Naive thymus-derived CD4-positive, alpha-beta T cell (primary cell): Measurements from ENCODE around the gene PDE9A. TPM values are rescaled to one million over a fixed set of nuclear protein-coding genes. Genes with fewer than 3 reads are reported as not detected.

Experiments used
- ATAC-seq: fragments of 150-1000 bp; cut with Tn5 transposase; 2 replicates; pipeline ENCODE4 v1.10.0; 2021; ENCODE audit warnings: mild to moderate bottlenecking, moderate library complexity
- CTCF ChIA-PET: fragments of 350-600 bp; sonication (Branson Sonifier 250); formaldehyde crosslinking; loops from one replicate; lab custom pipeline; 2021; ENCODE audit warnings: antibody characterized with exemption; lab: Charles Lee
- POLR2A ChIA-PET: fragments of 350-600 bp; sonication (Branson Sonifier 250); formaldehyde crosslinking; loops from one replicate; lab custom pipeline; 2021; ENCODE audit warnings: antibody characterized with exemption, inconsistent platforms; lab: Charles Lee
- DNase-seq, 9 donors: peaks; one replicate each; pipeline versions ENCODE4 v3.0.0 to v3.0.0-alpha.2; 2020 to 2022; ENCODE audit warnings: mixed read lengths in 1 of 9
- H3K27ac ChIP-seq: one replicate; pipeline ENCODE4 v1.7.0; 2013; ENCODE audit warnings: mild to moderate bottlenecking, low read depth, low read length, moderate library complexity
- H3K27me3 ChIP-seq, 2 donors: one replicate each; pipeline ENCODE4 v1.7.0; 2013; ENCODE audit warnings: low read length in 2 of 2, mild to moderate bottlenecking in 2 of 2, moderate library complexity in 2 of 2; ENCODE audit not compliant: control insufficient read depth in 2 of 2, insufficient read depth in 2 of 2
- H3K36me3 ChIP-seq, 3 experiments: 1 replicate in 2 of 3; 2 replicates in 1 of 3; pipeline ENCODE4 v1.7.0; 2013; ENCODE audit warnings: low read length in 3 of 3, mild to moderate bottlenecking in 3 of 3, moderate library complexity in 1 of 3; ENCODE audit not compliant: insufficient read depth in 3 of 3, control insufficient read depth in 2 of 3
- H3K4me1 ChIP-seq, 2 donors: one replicate each; pipeline ENCODE4 v1.7.0; 2013; ENCODE audit warnings: low read length in 2 of 2, mild to moderate bottlenecking in 2 of 2, moderate library complexity in 1 of 2; ENCODE audit not compliant: control insufficient read depth in 2 of 2, insufficient read depth in 2 of 2
- H3K4me3 ChIP-seq: 2 replicates; pipeline ENCODE4 v1.7.0; 2013; ENCODE audit warnings: mild to moderate bottlenecking, low read length
- H3K9me3 ChIP-seq, 3 experiments: 1 replicate in 2 of 3; 2 replicates in 1 of 3; pipeline ENCODE4 v1.7.0; 2013; ENCODE audit warnings: low read length in 3 of 3; ENCODE audit not compliant: control insufficient read depth in 2 of 3
- H3K27ac Mint-ChIP-seq, 9 donors: one replicate each; pipeline ENCODE4 v1.8.0; 2020 to 2022; ENCODE audit warnings: mixed read lengths in 9 of 9, mild to moderate bottlenecking in 8 of 9, moderate library complexity in 5 of 9, inconsistent platforms in 2 of 9
- H3K27me3 Mint-ChIP-seq, 5 donors: one replicate each; pipeline ENCODE4 v1.8.0; 2021 to 2022; ENCODE audit warnings: mixed read lengths in 5 of 5, mild to moderate bottlenecking in 1 of 5
- H3K36me3 Mint-ChIP-seq, 5 donors: one replicate each; pipeline ENCODE4 v1.8.0; 2020 to 2022; ENCODE audit warnings: mixed read lengths in 5 of 5, mild to moderate bottlenecking in 3 of 5, inconsistent platforms in 1 of 5
- H3K4me1 Mint-ChIP-seq, 7 donors: one replicate each; pipeline ENCODE4 v1.8.0; 2020 to 2022; ENCODE audit warnings: mixed read lengths in 7 of 7, mild to moderate bottlenecking in 3 of 7, inconsistent platforms in 1 of 7
- H3K4me3 Mint-ChIP-seq, 10 donors: one replicate each; pipeline ENCODE4 v1.8.0; 2020 to 2022; ENCODE audit warnings: mild to moderate bottlenecking in 10 of 10, mixed read lengths in 10 of 10, moderate library complexity in 6 of 10, inconsistent platforms in 2 of 10
- H3K9me3 Mint-ChIP-seq, 11 donors: one replicate each; pipeline ENCODE4 v1.8.0; 2020 to 2022; ENCODE audit warnings: mixed read lengths in 11 of 11, mild to moderate bottlenecking in 4 of 11, inconsistent platforms in 1 of 11, moderate library complexity in 1 of 11
- intact Hi-C, 2 donors: fragments of 100-400 bp; cut with micrococcal nuclease; formaldehyde crosslinking; loops; one replicate each; pipeline ENCODE4 v1.15.1; 2023
- polyA plus RNA-seq, 2 donors: library from polyadenylated mRNA; unstranded; fragments of 300-500 nt; fragmentation: Illumina TruSeq; gene quantifications; one replicate each; pipeline ENCODE4 v1.2.3, GENCODE V29; 2021
- total RNA-seq, 6 experiments: library from RNA in 5 of 6; stranded (reverse) in 5 of 6; gene quantifications; 1 replicate in 5 of 6; 2 replicates in 1 of 6; pipeline ENCODE4 v1.2.3 and lab custom pipeline; 2021 to 2026

The PDE9A gene
- total and polyA plus RNA-seq, 7 experiments from 2014 or later: 5.9 to 18.4 (median 14.7) TPM

DNA sequence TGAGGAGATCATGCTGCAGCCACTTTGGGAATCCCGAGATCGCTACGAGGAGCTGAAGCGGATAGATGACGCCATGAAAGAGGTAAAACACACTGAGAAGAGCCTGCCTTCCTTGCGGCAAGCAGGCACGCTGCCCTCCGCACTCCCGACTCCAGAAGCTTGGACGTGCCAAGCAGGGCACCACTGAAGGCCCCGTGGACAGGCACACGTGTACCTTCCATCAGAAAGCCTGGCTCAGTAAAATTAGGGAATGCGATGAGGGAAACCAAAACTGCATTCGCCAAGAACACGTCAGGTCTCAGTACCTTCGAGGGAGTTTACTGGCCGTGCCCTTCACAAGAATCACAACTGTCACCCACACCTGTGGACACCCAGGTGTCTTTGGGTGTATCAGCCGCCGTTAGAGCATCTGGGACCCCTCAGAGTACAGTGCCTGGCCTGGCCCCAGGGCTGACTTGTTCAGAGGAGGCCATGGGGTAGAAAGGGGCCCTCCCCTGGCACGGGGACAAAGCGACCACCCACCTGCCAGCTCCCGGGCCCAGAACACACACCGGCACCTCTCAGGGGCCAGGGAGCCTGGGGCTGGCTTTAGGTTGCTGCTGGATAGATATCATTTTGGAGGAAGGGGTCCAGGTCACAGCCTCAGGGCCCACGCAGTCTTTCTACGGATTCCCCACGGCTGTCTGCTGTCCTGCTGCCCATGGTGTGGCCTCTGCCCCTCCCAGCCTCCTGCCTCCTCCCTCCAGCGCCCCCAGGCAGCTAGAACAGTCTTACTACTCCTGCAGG lies 117.5 kb downstream of the PDE9A start:
- Mint-ChIP-seq H3K9me3 (no peaks in the 10 kb centered on the region), H3K4me1 (peaks cover 0 to 2% (median 0%) of the 10 kb centered on the region in 7 donors), H3K4me3 (no peak overlapping the region), H3K27ac (no peak overlapping the region), H3K27me3 (no peaks in the 10 kb centered on the region), H3K36me3 (peaks cover 11 to 50% (median 17%) of the 10 kb centered on the region in 5 donors)
- ATAC-seq: no peak
- peaks cover 0 to 72% (median 0%) of the 10 kb centered on the region in 3 experiments for H3K36me3 ChIP-seq
- no peak for DNase-seq
- POLR2A ChIA-PET: interaction anchor here (0.9 to 1.1 kb wide), 3 partner anchors 9 to 18 kb away, joined by 3 read pairs; no protein-coding TSS in a partner anchor
- H3K4me3 ChIP-seq: no peak overlapping the region
- CTCF ChIA-PET: no interaction called here
- H3K4me1 ChIP-seq: no peaks in the 10 kb centered on the region
- no peaks in the 10 kb centered on the region for H3K9me3 ChIP-seq
- H3K27ac ChIP-seq: no peak overlapping the region
- intact Hi-C loops: no loop called here
- no peaks in the 10 kb centered on the region for H3K27me3 ChIP-seq

DNA sequence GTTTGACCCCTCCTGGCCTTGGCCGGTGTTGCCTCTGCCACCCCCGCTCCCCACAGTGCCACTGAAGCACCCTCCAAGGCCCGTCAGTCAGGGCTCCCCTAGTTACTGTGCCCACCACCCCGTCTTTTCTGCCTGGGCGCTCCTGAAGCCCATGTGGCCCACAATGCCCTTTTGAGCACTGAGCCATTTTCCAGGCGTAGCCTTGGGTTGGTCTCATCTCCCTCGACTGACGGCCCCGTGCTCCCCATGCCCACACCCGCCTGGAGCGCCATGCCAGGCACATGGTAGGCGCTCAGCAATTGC lies 118.0 kb downstream of the PDE9A start:
- ChIA-PET CTCF (no interaction called here), POLR2A (no interaction called here)
- Histone ChIP-seq H3K27me3 (no peaks in the 10 kb centered on the region), H3K9me3 (no peaks in the 10 kb centered on the region), H3K4me1 (no peaks in the 10 kb centered on the region), H3K27ac (no peak overlapping the region), H3K4me3 (no peak overlapping the region), H3K36me3 (peaks cover 0 to 72% (median 0%) of the 10 kb centered on the region in 3 experiments)
- DNase-seq: no peak
- intact Hi-C loops: no loop called here
- Mint-ChIP-seq H3K9me3 (no peaks in the 10 kb centered on the region), H3K36me3 (peaks cover 11 to 51% (median 20%) of the 10 kb centered on the region in 5 donors), H3K27me3 (no peaks in the 10 kb centered on the region), H3K27ac (no peak overlapping the region), H3K4me1 (peaks cover 0 to 2% (median 0%) of the 10 kb centered on the region in 7 donors), H3K4me3 (no peak overlapping the region)
- no peak for ATAC-seq

DNA sequence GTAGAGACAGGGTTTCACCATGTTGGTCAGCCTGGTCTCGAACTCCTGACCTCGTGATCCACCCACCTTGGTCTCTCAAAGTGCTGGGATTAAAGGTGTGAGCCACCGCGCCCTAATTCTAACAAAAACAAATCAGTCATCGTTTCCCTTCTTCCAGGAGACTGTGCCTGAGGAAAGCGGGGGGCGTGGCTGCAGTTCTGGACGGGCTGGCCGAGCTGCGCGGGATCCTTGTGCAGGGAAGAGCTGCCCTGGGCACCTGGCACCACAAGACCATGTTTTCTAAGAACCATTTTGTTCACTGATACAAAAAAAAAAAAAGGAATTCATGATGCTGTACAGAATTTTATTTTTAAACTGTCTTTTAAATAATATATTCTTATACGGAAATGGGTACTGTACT lies 121.7 kb downstream of the PDE9A start:
- CTCF ChIA-PET: no interaction called here
- peaks cover 2 to 32% (median 13%) of the 10 kb centered on the region in 5 donors for H3K36me3 Mint-ChIP-seq
- H3K4me1 Mint-ChIP-seq: peaks cover 0 to 10% (median 4%) of the 10 kb centered on the region in 7 donors
- DNase-seq (no peak), ATAC-seq (no peak)
- no peaks in the 10 kb centered on the region for H3K9me3 Mint-ChIP-seq
- H3K36me3 ChIP-seq: peaks cover 0 to 36% (median 0%) of the 10 kb centered on the region in 3 experiments
- H3K4me3 Mint-ChIP-seq: no peak overlapping the region
- H3K27me3 ChIP-seq: no peaks in the 10 kb centered on the region
- intact Hi-C loops: no loop called here
- peaks cover 0 to 13% (median 0%) of the 10 kb centered on the region in 5 donors for H3K27me3 Mint-ChIP-seq
- POLR2A ChIA-PET: no interaction called here
- no peaks in the 10 kb centered on the region for H3K9me3 ChIP-seq
- H3K27ac ChIP-seq: no peak overlapping the region
- H3K4me1 ChIP-seq: no peaks in the 10 kb centered on the region
- no peak overlapping the region for H3K4me3 ChIP-seq
- H3K27ac Mint-ChIP-seq: peak overlapping the region in 2 of 9 donors; percentile 45 to 59

DNA sequence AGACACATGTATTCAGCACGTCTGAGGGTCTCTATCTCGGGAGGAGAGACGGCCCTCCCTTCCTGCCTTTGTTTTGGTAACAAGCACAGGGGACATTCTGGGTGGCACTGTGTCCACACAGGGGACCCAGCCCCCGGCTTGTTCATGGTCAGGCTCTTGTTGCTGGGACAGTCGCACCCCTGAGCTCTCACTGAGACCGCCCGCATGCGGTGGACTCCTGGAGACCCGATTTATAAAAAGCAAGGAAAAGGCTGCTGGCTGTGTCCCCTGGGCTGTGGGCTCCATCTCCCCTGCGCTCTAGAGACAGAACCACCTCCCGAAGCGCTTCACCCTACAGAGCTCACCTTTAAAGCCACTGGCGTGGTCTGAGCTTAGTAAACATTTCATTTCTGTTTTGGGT lies 122.5 kb downstream of the PDE9A start:
- Histone ChIP-seq H3K4me1 (peaks cover 0 to 2% of the 10 kb centered on the region in 2 donors), H3K27me3 (no peaks in the 10 kb centered on the region), H3K9me3 (no peaks in the 10 kb centered on the region), H3K27ac (no peak overlapping the region), H3K36me3 (peaks cover 0 to 29% (median 0%) of the 10 kb centered on the region in 3 experiments), H3K4me3 (no peak overlapping the region)
- ChIA-PET CTCF (no interaction called here), POLR2A (no interaction called here)
- peak overlapping the region in 2 of 9 donors; percentile 45 for H3K27ac Mint-ChIP-seq
- H3K4me3 Mint-ChIP-seq: no peak overlapping the region
- DNase-seq: no peak
- H3K27me3 Mint-ChIP-seq: peaks cover 0 to 21% (median 0%) of the 10 kb centered on the region in 5 donors
- no peaks in the 10 kb centered on the region for H3K9me3 Mint-ChIP-seq
- H3K36me3 Mint-ChIP-seq: peaks cover 2 to 25% (median 13%) of the 10 kb centered on the region in 5 donors
- H3K4me1 Mint-ChIP-seq: peaks cover 0 to 16% (median 9%) of the 10 kb centered on the region in 7 donors
- no peak for ATAC-seq
- intact Hi-C loops: no loop called here

DNA sequence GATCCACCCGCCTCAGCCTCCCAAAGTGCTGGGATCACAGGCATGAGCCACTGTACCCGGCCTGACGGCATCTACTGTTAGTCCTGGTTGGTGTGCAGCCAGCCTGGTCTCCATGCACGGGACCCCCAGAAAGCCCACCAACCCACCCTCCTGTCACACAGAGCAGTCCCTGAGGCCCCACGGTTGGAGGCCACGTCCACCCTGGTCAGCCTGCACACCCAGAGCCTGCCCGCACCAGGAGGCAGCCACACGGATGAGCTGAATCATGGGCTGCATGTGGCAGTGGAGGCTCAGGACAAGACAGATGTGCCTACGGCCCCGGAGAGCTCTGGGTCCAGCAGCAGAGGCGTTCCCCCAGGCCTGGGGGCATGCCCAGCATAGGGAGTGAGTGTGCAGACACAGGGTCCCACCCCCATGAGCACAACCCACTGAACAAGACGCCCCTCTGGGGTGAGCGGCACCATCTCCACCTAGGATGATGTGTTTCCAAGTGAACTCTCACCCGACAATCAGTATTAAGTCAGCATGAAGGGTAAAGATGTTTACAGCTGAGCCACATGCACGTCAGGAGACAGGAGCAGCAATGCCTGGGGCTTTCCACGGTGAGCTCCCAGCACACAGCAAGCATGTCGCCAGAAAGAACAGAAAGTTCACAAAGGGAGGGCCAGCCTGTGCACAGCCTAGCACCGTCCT lies 123.8 kb downstream of the PDE9A start:
- H3K36me3 Mint-ChIP-seq: peaks cover 2 to 17% (median 12%) of the 10 kb centered on the region in 5 donors
- Histone ChIP-seq H3K4me3 (no peak overlapping the region), H3K36me3 (peaks cover 0 to 15% (median 0%) of the 10 kb centered on the region in 3 experiments), H3K9me3 (no peaks in the 10 kb centered on the region), H3K4me1 (peaks cover 2 to 16% of the 10 kb centered on the region in 2 donors), H3K27me3 (no peaks in the 10 kb centered on the region), H3K27ac (no peak overlapping the region)
- CTCF ChIA-PET: no interaction called here
- no peak overlapping the region for H3K4me3 Mint-ChIP-seq
- peaks cover 10 to 29% (median 20%) of the 10 kb centered on the region in 7 donors for H3K4me1 Mint-ChIP-seq
- H3K27me3 Mint-ChIP-seq: peaks cover 0 to 33% (median 0%) of the 10 kb centered on the region in 5 donors
- DNase-seq (no peak), ATAC-seq (no peak)
- H3K27ac Mint-ChIP-seq: peak overlapping the region in 5 of 9 donors; percentile 12 to 45 (median 34)
- intact Hi-C loops: no loop called here
- no peaks in the 10 kb centered on the region for H3K9me3 Mint-ChIP-seq
- POLR2A ChIA-PET: interaction anchor here (1.3 kb wide), 1 partner anchor 30 kb away, joined by 4 read pairs; no protein-coding TSS in a partner anchor

DNA sequence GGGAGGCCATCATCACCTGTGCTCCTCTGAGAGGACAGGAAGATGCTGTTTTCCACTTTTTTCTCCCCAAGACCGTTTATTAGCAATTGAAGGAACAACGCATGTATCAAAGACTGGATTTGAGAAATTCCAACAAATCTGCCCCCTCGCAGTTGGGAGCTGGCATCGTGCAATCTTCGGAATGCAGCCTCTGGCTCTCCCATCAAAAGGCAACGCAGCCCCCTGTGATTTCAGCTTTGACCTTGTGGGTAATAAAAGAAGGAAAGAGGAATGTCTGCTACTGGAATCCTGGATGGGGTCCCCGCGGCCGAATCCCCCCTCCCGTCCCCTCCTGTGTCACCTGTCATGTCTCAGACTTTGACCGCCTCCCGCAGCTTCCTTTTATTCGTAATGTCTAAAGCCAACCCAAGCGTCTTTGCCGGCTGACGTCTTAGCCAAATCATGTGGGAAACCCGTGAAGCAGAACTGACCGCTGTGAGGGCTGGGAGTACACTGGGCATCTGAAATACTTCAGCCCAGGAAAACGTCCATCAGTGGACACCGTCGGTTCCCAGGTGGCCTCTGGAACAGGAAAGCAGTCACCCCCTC lies 124.4 kb downstream of the PDE9A start:
- Histone ChIP-seq H3K9me3 (no peaks in the 10 kb centered on the region), H3K4me3 (no peak overlapping the region), H3K27me3 (no peaks in the 10 kb centered on the region), H3K27ac (no peak overlapping the region), H3K36me3 (peaks cover 0 to 12% (median 0%) of the 10 kb centered on the region in 3 experiments), H3K4me1 (peaks cover 4 to 22% of the 10 kb centered on the region in 2 donors)
- ChIA-PET CTCF (no interaction called here), POLR2A (interaction anchor here (1.3 kb wide), 1 partner anchor 31 kb away, joined by 4 read pairs; no protein-coding TSS in a partner anchor)
- Mint-ChIP-seq H3K9me3 (no peaks in the 10 kb centered on the region), H3K36me3 (peaks cover 0 to 14% (median 9%) of the 10 kb centered on the region in 5 donors), H3K4me1 (peaks cover 16 to 36% (median 26%) of the 10 kb centered on the region in 7 donors), H3K4me3 (no peak overlapping the region), H3K27me3 (peaks cover 0 to 37% (median 0%) of the 10 kb centered on the region in 5 donors), H3K27ac (peak overlapping the region in 5 of 9 donors; percentile 12 to 37 (median 34))
- no peak for DNase-seq
- ATAC-seq: peak; percentile 36
- intact Hi-C loops: no loop called here
